ENCODE results near the gene LAX1.

LAX1 gene

GRCh38 chr1:203813581-203814341 is 48.8 kb downstream of the LAX1 start:
- DNase-seq (ENCODE audit: low spot score) = no peak

- no peak for DNase-seq (ENCODE audit: low spot score)
Measured at GRCh38 chr1:203818399-203818798, 53.4 kb downstream of the LAX1 start.

GRCh38 chr1:203823306-203823705 is 58.3 kb downstream of the LAX1 start:
- no peak for DNase-seq (ENCODE audit: low spot score)
